GM12878 (cell line): ENCODE measurements around the gene ICE2. TPM values are rescaled to one million over a fixed set of nuclear protein-coding genes. Genes with fewer than 3 reads are reported as not detected.

Experiments used
- ATAC-seq: fragments of 200-7000 bp; cut with Tn5 transposase; 3 replicates; pipeline ENCODE4 v1.9.1; 2020; ENCODE audit warnings: mild to moderate bottlenecking, moderate library complexity
- BruUV-seq: library from RNA; stranded (reverse); fragments of 400-500 nt; replicated peaks from 2 replicates; lab custom pipeline; 2021; lab: Mats Ljungman, UMichigan
- CTCF ChIA-PET: fragments of 300-600 bp; sonication (Branson Sonifier 250); formaldehyde crosslinking; extraction: SDS; loops from one replicate; lab custom pipeline; 2021; ENCODE audit warnings: inconsistent platforms; lab: Yijun Ruan, JAX
- POLR2A ChIA-PET: fragments of 350-600 bp; formaldehyde crosslinking; extraction: SDS; loops from one replicate; lab custom pipeline; 2021; ENCODE audit warnings: inconsistent platforms; lab: Charles Lee
- RAD21 ChIA-PET: fragments of 300-600 bp; sonication (Branson Sonifier 250); formaldehyde crosslinking; loops from one replicate; lab custom pipeline; 2023; ENCODE audit warnings: antibody characterized with exemption; ENCODE audit not compliant: unreplicated experiment; lab: Charles Lee
- SMC1A ChIA-PET: fragments of 300-600 bp; sonication (Branson Sonifier 250); formaldehyde crosslinking; loops from one replicate; lab custom pipeline; 2023; ENCODE audit not compliant: unreplicated experiment, uncharacterized antibody; lab: Charles Lee
- DNase-seq: peaks from one replicate; pipeline ENCODE4 v3.0.0-alpha.2; 2011; ENCODE audit warnings: low read depth, low spot score
- FAIRE-seq: peaks from 3 replicates; lab custom pipeline; 2011; peaks lifted over from hg19 to GRCh38; lab: Jason Lieb, UNC
- H2AFZ ChIP-seq: 2 replicates; pipeline ENCODE4 v1.6.0; 2011; ENCODE audit warnings: low read depth, low read length, control low read depth; ENCODE audit not compliant: control insufficient read depth
- H3K27ac ChIP-seq: 2 replicates; pipeline ENCODE4 v1.5.1; 2011; ENCODE audit warnings: control low read depth; ENCODE audit not compliant: control insufficient read depth, insufficient read depth
- H3K27me3 ChIP-seq, 2 experiments: replicated peaks in 1 of 2; 2 replicates each; pipeline versions ENCODE4 v1.6.0 to v1.6.1; 2011; ENCODE audit warnings: low read length in 1 of 2; ENCODE audit not compliant: control insufficient read depth in 2 of 2, insufficient read depth in 2 of 2
- H3K36me3 ChIP-seq, 2 experiments: 2 replicates each; pipeline ENCODE4 v1.5.1; 2011; ENCODE audit warnings: low read length in 1 of 2; ENCODE audit not compliant: control insufficient read depth in 2 of 2, insufficient read depth in 2 of 2
- H3K4me1 ChIP-seq: 2 replicates; pipeline ENCODE4 v1.6.1; 2011; ENCODE audit warnings: mild to moderate bottlenecking, low read length, moderate library complexity, mixed read lengths; ENCODE audit not compliant: control insufficient read depth, insufficient read depth
- H3K4me2 ChIP-seq: 2 replicates; pipeline ENCODE4 v1.6.0; 2011; ENCODE audit warnings: control low read depth; ENCODE audit not compliant: control insufficient read depth, insufficient read depth
- H3K4me3 ChIP-seq: fragments of 200-600 bp; sonication (generic); 2 replicates; pipeline ENCODE4 v1.5.1; 2016
- H3K79me2 ChIP-seq: 2 replicates; pipeline ENCODE4 v1.6.0; 2011; ENCODE audit warnings: low read length; ENCODE audit not compliant: control insufficient read depth, insufficient read depth
- H3K9ac ChIP-seq: 2 replicates; pipeline ENCODE4 v1.8.0; 2011; ENCODE audit warnings: low read length, control low read depth, mixed read lengths; ENCODE audit not compliant: control insufficient read depth, insufficient read depth
- H3K9me3 ChIP-seq: replicated peaks from 3 replicates; pipeline ENCODE4 v1.5.1; 2011; ENCODE audit warnings: mild to moderate bottlenecking, low read length; ENCODE audit not compliant: control insufficient read depth, insufficient read depth
- H4K20me1 ChIP-seq: 2 replicates; pipeline ENCODE4 v1.6.0; 2011; ENCODE audit not compliant: control insufficient read depth, insufficient read depth
- CHD2 ChIP-seq: IDR thresholded peaks from 2 replicates; pipeline ENCODE4 v1.6.1; 2011; ENCODE audit warnings: low read depth, low read length, improper control_type of control experiment, borderline replicate concordance
- CREB1 ChIP-seq: IDR thresholded peaks from 2 replicates; pipeline ENCODE4 v1.6.1; 2012; ENCODE audit warnings: low read depth, mild to moderate bottlenecking, inconsistent platforms
- CREM ChIP-seq: IDR thresholded peaks from 2 replicates; pipeline ENCODE4 v1.6.1; 2014; ENCODE audit warnings: antibody characterized with exemption, low read depth
- HCFC1 ChIP-seq: fragments of 150-350 bp; IDR thresholded peaks from 2 replicates; pipeline ENCODE4 v1.6.1; 2014; ENCODE audit warnings: low read length
- MYC ChIP-seq: IDR thresholded peaks from 2 replicates; pipeline ENCODE4 v1.6.1; 2011; ENCODE audit warnings: mild to moderate bottlenecking, low read length, moderate library complexity, inconsistent platforms; ENCODE audit not compliant: insufficient read depth, insufficient replicate concordance, insufficient read length, severe bottlenecking
- RBBP5 ChIP-seq: fragments of 200-600 bp; sonication (generic); conservative IDR thresholded peaks from 2 replicates; pipeline ENCODE4 v1.6.1; 2016
- RUNX3 ChIP-seq: IDR thresholded peaks from 2 replicates; pipeline ENCODE4 v1.6.1; 2012; ENCODE audit warnings: low read length, inconsistent platforms
- SUPT20H ChIP-seq: IDR thresholded peaks from 2 replicates; pipeline ENCODE4 v1.6.1; 2011; ENCODE audit warnings: low read depth, mild to moderate bottlenecking, low read length, moderate library complexity, borderline replicate concordance; ENCODE audit not compliant: control insufficient read depth
- TCF7 ChIP-seq: IDR thresholded peaks from 2 replicates; pipeline ENCODE4 v1.6.1; 2014; ENCODE audit warnings: antibody characterized with exemption, borderline replicate concordance
- WGBS: methylation state at CpG from one replicate; pipeline ENCODE4 v1.1.6; 2016; ENCODE audit warnings: low lambda C conversion rate; ENCODE audit not compliant: insufficient replicate concordance, insufficient coverage; ENCODE audit errors: missing lambda C conversion rate; 5-methylcytosine and 5-hydroxymethylcytosine counted together
- in situ Hi-C: fragments of 300-500 bp; cut with MboI; formaldehyde crosslinking; loops from 9 replicates; pipeline ENCODE4 v1.14.3; 2018; ENCODE audit warnings: mixed read lengths
- intact Hi-C: fragments of 100-400 bp; cut with micrococcal nuclease; formaldehyde crosslinking; loops from one replicate; pipeline ENCODE4 v1.14.2; 2022; ENCODE audit not compliant: unreplicated experiment
- polyA plus RNA-seq, 11 experiments: library from polyadenylated mRNA; depleted of rRNA in 4 of 11; unstranded in 6 of 11; stranded (reverse) in 5 of 11; fragments of >200 nt; fragmentation: Nextera tagmentation in 4 of 11; fragmentation: Illumina TruSeq in 1 of 11; extraction: Ambion mirVana in 4 of 11; extraction: Trizol in 1 of 11; gene quantifications; 1 replicate in 1 of 11; 2 replicates in 10 of 11; pipeline versions ENCODE4 v1.2.1 to v1.2.3, GENCODE V29; 2011 to 2016; ENCODE audit warnings: inconsistent platforms in 2 of 11, missing spikeins in 2 of 11, low read depth in 1 of 11
- total RNA-seq, 4 experiments: library from RNA; depleted of rRNA in 3 of 4; stranded (reverse); fragments of >200 nt in 3 of 4; fragmentation: Illumina TruSeq in 1 of 4; extraction: Trizol in 1 of 4; gene quantifications; 2 replicates each; pipeline versions ENCODE4 v1.2.1 to v1.2.3, GENCODE V29; 2013 to 2021
- TF ChIP-seq, protein P1 (sequence below): fragments of 450-650 bp; IDR thresholded peaks from 2 replicates; pipeline ENCODE4 v1.6.1; 2018; ENCODE audit warnings: borderline replicate concordance, mild to moderate bottlenecking; ENCODE audit not compliant: partially characterized antibody

The ICE2 gene
- total and polyA plus RNA-seq, 10 of the 15 experiments (the other 5 are each of a cell fraction or from before 2014, with no cell fraction given) = 14.2 to 62.0 (median 44.9) TPM

DNA sequence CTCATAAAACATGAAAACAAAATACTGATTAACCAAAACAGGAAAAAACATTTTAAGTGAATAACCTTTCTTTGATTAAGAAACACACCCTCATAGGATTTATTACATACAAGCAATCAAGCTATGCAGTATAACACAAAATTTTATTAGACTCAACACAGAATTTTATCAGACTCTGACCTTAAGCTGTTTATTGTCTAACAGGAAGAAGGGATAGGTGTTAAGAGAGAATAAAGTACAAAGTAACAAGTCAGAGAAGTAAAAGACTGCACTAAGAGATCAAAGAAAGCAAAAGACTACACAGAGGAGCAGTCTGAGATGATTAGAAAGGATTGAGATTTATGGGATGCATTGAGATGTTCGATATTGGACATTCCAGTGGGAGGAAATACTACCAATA is 37.6 kb downstream of the ICE2 start (continued):
- TF ChIP-seq TCF7 (no peak), RBBP5 (no peak), CREM (no peak), SUPT20H (no peak), RUNX3 (no peak)

GRCh38 chr15:60438646-60439045 is 40.3 kb downstream of the ICE2 start:
- POLR2A ChIA-PET = no interaction called here
- BruUV-seq = no TSS peak

More at GRCh38 chr15:60438646-60439045, 40.3 kb downstream of the ICE2 start:
- Histone ChIP-seq H2AFZ (no peak overlapping the region), H4K20me1 (no peaks in the 10 kb centered on the region), H3K4me2 (no peak overlapping the region), H3K27ac (no peak overlapping the region), H3K4me3 (no peak overlapping the region), H3K79me2 (no peaks in the 10 kb centered on the region), H3K4me1 (no peaks in the 10 kb centered on the region), H3K9ac (no peak overlapping the region), H3K9me3 (no peaks in the 10 kb centered on the region), H3K36me3 (peaks cover 0 to 9% of the 10 kb centered on the region in 2 experiments; a peak in 1 of 4 replicates), H3K27me3 (no peaks in the 10 kb centered on the region)
- TF ChIP-seq, protein P1, sequence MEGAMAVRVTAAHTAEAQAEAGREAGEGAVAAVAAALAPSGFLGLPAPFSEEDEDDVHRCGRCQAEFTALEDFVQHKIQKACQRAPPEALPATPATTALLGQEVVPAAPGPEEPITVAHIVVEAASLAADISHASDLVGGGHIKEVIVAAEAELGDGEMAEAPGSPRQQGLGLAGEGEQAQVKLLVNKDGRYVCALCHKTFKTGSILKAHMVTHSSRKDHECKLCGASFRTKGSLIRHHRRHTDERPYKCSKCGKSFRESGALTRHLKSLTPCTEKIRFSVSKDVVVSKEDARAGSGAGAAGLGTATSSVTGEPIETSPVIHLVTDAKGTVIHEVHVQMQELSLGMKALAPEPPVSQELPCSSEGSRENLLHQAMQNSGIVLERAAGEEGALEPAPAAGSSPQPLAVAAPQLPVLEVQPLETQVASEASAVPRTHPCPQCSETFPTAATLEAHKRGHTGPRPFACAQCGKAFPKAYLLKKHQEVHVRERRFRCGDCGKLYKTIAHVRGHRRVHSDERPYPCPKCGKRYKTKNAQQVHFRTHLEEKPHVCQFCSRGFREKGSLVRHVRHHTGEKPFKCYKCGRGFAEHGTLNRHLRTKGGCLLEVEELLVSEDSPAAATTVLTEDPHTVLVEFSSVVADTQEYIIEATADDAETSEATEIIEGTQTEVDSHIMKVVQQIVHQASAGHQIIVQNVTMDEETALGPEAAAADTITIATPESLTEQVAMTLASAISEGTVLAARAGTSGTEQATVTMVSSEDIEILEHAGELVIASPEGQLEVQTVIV = no peak
- TF ChIP-seq MYC (no peak), HCFC1 (no peak), CREB1 (no peak), CHD2 (no peak)
- DNase-seq = no peak
- FAIRE-seq = no peak
- ChIA-PET RAD21 (no interaction called here), SMC1A (interaction anchor here (1.1 kb wide), 2 partner anchors 18 to 26 kb away, joined by 3 read pairs; no protein-coding TSS in a partner anchor), CTCF (interaction anchor here (0.6 to 1.6 kb wide), 3 partner anchors 9 to 193 kb away, joined by 3 read pairs; no protein-coding TSS in a partner anchor)
- in situ Hi-C loops = no loop called here
- intact Hi-C loops = no loop called here
- WGBS = 93% methylated on average over 1 of the region's 1 CpG
- no peak for ATAC-seq
